GM13976 (cell line): ENCODE measurements around the gene SPRING1.

Experiments used
- DNase-seq: peaks from one replicate; pipeline ENCODE4 v3.0.0; 2012; ENCODE audit warnings: low spot score
- in situ Hi-C: fragments of 300-500 bp; cut with MboI; formaldehyde crosslinking; loops from one replicate; pipeline ENCODE4 v1.12.0; 2022; ENCODE audit warnings: low sequenced_read_pairs, mixed read lengths, inconsistent platforms; ENCODE audit not compliant: unreplicated experiment
- TF ChIP-seq, protein P1 (sequence below): IDR thresholded peaks from 2 replicates; pipeline ENCODE4 v1.5.1; 2012; ENCODE audit warnings: borderline replicate concordance, mild to moderate bottlenecking; ENCODE audit not compliant: insufficient read depth; ENCODE audit errors: extremely low read depth, missing control alignments, control extremely low read depth

The SPRING1 gene

DNA sequence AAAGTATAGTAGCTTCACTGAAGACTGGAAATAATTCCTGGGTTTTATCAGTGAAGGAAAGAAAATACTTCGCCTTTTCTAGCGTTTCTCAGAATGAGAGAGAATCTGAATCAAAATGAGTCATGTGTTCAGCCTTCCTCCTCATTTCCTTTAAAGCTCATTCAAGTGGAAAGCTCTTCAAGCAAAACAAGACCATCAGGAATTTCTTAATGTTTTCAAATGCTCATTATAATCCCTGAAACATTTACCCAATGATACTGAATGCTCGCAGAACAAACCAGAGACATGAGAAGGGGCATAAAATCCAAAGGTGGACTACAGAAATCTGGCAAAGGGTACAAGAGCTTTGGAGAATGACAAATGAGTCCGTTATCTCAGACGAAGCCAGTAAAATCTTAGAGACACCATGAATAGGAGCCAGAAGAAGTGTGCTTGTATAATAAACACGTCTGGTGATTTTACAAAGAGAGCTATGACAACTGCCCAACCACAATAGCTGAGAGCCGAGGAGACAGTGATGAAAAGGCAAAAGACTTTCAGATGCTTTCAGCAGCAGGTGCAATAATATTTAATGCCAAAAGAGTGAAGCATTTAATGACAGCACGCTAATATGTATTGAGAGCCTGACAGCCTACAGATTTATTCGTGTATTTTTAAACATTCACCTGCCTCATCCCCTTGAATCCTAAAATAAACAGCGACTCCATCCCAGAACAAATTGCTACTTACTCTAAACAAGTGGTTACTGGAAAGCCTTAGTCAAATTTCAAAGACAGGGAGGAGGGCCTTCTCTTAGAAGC, 19.0 kb downstream of the SPRING1 start:
- in situ Hi-C loops, result loop anchor here (25.0 kb wide), 1 partner anchor 732 kb away; no protein-coding TSS in a partner anchor
- no peak for DNase-seq
- TF ChIP-seq, protein P1, sequence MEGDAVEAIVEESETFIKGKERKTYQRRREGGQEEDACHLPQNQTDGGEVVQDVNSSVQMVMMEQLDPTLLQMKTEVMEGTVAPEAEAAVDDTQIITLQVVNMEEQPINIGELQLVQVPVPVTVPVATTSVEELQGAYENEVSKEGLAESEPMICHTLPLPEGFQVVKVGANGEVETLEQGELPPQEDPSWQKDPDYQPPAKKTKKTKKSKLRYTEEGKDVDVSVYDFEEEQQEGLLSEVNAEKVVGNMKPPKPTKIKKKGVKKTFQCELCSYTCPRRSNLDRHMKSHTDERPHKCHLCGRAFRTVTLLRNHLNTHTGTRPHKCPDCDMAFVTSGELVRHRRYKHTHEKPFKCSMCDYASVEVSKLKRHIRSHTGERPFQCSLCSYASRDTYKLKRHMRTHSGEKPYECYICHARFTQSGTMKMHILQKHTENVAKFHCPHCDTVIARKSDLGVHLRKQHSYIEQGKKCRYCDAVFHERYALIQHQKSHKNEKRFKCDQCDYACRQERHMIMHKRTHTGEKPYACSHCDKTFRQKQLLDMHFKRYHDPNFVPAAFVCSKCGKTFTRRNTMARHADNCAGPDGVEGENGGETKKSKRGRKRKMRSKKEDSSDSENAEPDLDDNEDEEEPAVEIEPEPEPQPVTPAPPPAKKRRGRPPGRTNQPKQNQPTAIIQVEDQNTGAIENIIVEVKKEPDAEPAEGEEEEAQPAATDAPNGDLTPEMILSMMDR, result no peak

DNA sequence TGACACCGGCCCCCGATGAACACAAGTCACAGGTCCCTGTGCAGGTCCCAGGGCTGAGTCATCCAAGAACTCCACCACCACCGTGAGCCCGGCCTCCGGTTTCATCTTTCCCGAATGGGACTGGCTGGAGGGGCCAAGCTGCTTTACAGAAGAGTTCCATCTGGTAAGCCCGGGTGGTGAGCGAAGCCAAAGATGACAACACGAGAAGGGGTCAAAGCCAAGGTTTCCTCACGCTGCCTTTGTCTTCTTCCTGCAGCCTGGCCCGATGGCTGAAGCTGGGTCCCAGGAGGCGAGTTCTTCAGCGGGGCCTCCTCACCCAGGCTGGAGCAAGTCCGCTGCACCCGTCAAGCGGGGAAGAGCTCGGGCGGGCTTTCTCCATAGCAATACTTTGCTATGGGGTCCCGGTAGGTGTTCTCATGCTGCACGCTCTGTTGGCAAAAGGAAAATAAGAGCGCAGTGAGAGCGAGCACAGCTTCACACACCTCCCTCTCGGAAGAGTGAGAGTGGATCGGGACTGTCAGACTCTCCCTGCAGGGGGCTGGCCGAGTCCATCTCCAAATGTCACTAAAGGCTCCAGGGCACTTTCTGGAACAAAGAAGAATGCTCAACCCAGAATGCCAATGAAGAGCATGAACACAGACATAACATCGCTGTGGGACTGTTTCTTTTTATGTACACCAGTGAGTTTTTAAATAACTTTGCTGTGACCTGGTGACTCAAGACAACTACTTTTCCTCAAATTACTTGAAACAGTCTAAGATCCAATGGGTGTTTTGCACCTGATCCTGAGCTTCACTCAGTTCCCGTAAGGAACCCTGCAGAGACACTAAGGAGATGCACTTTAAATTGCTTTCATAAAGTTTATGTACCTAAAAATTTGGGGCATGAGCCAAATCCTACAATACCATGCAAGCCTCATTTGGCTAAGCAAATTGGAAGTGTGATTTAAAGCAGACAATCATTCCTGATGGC, 20.1 kb downstream of the SPRING1 start:
- no peak for DNase-seq
- TF ChIP-seq, protein P1, result no peak
- in situ Hi-C loops, result loop anchor here (25.0 kb wide), 1 partner anchor 730 kb away; no protein-coding TSS in a partner anchor

GRCh38 chr12:116714175-116714574, 23.7 kb downstream of the SPRING1 start:
- TF ChIP-seq, protein P1, result no peak
- in situ Hi-C loops, result loop anchor here (25.0 kb wide), 1 partner anchor 727 kb away; no protein-coding TSS in a partner anchor
- DNase-seq, result no peak

- DNase-seq, result no peak
- TF ChIP-seq, protein P1, result no peak
- in situ Hi-C loops, result loop anchor here (25.0 kb wide), 1 partner anchor 726 kb away; no protein-coding TSS in a partner anchor
Measured at GRCh38 chr12:116713527-116713926, 24.3 kb downstream of the SPRING1 start.

DNA sequence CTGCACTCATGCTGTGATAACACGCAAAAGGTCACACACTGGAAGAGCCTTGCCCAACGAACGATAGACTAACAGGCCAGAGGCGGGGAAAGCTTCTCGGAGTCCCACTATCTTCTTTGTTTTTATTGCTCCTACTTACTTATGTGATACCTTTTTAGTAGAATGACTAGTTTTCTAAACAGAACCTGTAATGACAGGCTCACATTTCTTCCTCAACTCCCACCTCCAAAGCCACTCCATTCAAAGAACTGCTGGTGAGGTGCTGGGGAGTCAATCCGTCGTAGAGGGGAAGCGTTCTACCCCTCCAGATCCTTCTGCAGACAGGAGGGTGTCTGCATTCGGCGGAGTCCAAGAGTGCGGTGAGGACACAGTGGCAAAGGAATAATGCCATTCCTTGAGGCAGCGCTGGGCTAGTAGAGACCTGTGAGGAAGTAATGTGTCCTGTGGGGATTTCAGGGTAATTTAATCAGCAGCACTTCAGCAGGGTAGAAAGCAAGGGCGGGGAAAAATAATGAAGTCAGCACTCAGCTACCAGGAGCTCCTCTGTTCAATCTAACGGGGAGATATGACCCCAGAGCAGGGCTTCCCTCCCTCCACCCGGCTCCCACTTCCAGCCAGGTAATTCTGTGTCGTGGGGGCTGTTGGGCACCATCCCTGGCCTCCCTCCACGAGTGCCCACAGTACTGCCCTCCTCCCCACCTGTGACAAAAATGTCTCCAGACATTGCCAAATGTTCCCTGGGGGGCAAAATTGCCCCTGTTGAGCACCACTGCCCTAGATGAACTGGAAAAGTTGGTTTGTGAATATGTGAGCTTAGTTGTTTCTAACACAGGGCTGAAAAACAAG, 25.2 kb downstream of the SPRING1 start:
- in situ Hi-C loops, result loop anchor here (25.0 kb wide), 1 partner anchor 725 kb away; no protein-coding TSS in a partner anchor
- TF ChIP-seq, protein P1, result no peak
- DNase-seq, result no peak
